GM13977 (cell line): Measurements from ENCODE around the gene CUEDC1.
"Not testable (repeated sequence)": the region's sequence is repeated elsewhere in the genome, so short reads cannot be mapped to it uniquely, and the experiment has no call there.

ENCODE experiments used
- DNase-seq: peaks from one replicate; pipeline ENCODE4 v3.0.0; 2012; ENCODE audit warnings: low spot score
- in situ Hi-C: fragments of 300-500 bp; cut with MboI; formaldehyde crosslinking; loops from one replicate; pipeline ENCODE4 v1.12.0; 2022; ENCODE audit warnings: low sequenced_read_pairs, low pct_unique_long_range_greater_than_20kb, mixed read lengths, inconsistent platforms; ENCODE audit not compliant: unreplicated experiment
- TF ChIP-seq, protein P1 (sequence below): IDR thresholded peaks from 2 replicates; pipeline ENCODE4 v1.5.1; 2012; ENCODE audit warnings: mild to moderate bottlenecking, control low read depth; ENCODE audit not compliant: insufficient read depth; ENCODE audit errors: extremely low read depth, missing control alignments

Gene CUEDC1

DNA sequence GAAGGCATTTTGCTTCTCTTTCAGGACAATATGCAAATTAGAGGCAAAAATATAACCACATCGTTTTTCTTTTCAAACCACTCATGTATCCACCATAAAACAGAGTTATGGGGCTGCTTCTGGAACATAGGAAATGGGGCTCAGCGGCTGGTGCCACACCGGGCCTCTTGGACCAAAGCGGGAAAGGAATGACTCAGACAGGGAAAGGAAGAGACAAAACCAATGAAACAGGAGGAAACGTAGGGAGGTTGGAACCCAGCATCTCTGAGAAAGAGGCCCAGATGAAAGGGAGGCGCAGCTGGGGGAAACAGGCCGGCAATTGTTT lies 28.5 kb downstream of the CUEDC1 start:
- TF ChIP-seq, protein P1, sequence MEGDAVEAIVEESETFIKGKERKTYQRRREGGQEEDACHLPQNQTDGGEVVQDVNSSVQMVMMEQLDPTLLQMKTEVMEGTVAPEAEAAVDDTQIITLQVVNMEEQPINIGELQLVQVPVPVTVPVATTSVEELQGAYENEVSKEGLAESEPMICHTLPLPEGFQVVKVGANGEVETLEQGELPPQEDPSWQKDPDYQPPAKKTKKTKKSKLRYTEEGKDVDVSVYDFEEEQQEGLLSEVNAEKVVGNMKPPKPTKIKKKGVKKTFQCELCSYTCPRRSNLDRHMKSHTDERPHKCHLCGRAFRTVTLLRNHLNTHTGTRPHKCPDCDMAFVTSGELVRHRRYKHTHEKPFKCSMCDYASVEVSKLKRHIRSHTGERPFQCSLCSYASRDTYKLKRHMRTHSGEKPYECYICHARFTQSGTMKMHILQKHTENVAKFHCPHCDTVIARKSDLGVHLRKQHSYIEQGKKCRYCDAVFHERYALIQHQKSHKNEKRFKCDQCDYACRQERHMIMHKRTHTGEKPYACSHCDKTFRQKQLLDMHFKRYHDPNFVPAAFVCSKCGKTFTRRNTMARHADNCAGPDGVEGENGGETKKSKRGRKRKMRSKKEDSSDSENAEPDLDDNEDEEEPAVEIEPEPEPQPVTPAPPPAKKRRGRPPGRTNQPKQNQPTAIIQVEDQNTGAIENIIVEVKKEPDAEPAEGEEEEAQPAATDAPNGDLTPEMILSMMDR: no peak
- in situ Hi-C loops: no loop called here
- DNase-seq: no peak

DNA sequence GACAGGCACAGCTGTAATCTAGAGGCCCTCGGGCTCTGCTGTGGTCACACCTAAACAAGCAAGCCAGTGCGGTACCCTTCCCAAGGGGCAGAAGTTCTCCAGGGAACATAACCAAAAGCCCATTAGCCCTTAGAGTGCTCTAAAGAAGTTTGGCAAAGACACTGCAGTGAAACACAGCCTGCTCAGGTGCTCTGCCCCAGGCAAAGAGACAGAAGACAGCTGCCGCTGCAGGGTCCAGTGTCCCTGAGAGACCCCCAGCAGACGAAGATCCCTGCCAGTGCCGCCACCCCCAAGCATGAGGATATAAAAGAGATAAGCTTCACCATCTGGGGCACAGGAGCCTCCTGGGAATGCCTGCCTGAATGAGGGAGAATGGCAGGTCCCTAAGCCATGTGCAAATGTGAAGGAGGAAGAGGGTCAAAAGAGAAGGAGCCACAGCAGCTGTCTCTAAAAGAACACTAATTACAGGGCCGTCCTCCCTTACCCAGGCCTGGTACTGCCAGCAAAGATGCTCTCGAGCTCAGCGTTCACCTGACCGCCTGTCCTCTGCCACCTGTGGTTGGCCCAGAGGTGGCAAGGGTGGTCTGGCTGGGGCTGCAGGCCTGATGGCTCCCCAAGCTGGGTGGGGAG lies 29.7 kb downstream of the CUEDC1 start:
- no peak for DNase-seq
- TF ChIP-seq, protein P1: no peak
- in situ Hi-C loops: no loop called here

DNA sequence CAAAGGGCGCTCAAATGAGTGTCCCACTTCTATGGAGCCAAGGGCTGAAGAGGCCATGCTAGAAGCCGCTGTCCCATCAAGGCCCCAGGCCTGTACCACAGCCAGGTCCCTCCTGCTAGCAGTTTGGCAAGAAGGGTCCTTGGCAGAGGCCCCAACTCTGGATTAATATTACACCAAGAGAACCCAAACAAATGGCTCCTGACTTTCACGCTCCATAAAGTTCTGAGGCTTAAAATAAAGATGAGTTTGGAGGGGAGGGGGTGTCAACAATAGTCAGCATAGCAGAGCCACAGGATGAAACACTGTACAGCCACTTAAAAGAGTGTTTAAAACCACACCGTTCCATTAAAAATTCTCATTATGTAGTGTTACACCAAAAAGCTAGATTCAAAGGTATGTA lies 30.5 kb downstream of the CUEDC1 start:
- TF ChIP-seq, protein P1: no peak
- DNase-seq: no peak
- in situ Hi-C loops: no loop called here

- DNase-seq: no peak
- TF ChIP-seq, protein P1: no peak
- in situ Hi-C loops: no loop called here
These were observed 31.9 kb downstream of the CUEDC1 start for GRCh38 chr17:57923182-57923872.

- DNase-seq, in situ Hi-C loops: not testable (repeated sequence)
These were observed 32.5 kb downstream of the CUEDC1 start for GRCh38 chr17:57922745-57923144.

DNA sequence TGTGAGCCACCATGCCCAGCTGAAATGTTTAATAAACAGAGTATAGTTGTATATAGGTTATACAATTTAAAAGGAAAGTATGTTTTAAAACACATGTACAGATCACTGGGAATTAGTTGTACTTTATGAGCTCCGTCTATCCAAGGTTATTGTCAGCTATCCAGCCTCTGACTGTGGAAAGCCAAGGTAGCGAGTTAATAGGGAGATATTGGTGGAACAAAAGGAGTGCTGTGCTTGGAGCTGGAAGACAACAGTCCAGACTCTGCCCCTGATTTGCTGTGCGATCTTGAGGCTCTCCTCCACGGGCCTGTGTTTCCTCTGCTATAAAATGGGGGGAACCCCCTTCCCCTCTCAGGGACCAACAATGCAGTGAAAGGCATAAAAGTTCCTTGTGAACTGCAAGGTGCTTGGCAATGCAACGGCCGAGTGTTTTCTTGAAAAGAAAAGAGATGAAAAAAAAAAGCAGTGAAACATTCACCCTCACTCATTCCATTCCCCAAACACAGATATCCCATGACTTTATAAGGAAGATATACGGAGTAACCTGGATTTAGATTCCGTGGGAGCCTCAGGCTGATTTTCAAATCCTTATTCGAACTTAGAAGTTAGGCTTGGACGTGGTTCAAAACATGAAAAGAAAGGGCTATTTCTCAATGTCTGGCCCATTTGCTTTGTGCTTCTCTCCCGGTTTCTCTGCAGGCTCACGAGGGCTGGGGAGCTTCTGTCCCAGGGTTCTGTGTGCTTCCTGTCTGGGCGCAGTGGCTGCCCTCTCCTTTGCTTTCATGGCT lies 34.1 kb downstream of the CUEDC1 start:
- in situ Hi-C loops: no loop called here
- TF ChIP-seq, protein P1: no peak
- no peak for DNase-seq

DNA sequence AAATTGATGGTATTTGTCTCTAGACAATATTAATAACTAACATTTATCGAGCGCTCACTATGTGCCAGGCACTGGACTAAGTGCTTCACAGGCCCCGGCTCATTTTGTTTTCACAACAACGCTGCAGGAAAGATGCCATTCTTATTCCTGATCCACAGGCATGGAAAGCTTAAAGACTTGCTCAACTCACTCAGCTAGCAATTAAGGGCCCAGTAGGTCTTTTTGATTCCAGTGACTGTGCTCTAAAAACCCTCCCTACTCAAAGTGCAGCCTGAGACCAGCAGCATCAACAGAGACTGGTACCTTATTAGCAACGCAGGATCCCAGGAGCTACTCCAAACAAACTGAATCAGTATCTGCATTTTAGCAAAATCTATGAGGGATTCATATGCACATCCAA lies 35.3 kb downstream of the CUEDC1 start:
- DNase-seq: no peak

More for the DNA sequence above, 35.3 kb downstream of the CUEDC1 start:
- TF ChIP-seq, protein P1: no peak
- in situ Hi-C loops: no loop called here
